Activated naive CD8-positive, alpha-beta T cell treated with anti-CD3 and anti-CD28 coated beads, Interleukin-2, amount 50 U/mL, for 16 hours (primary cell): ENCODE results near the gene SPATA2.
"Not testable (repeated sequence)": the region's sequence is repeated elsewhere in the genome, so short reads cannot be mapped to it uniquely, and the experiment has no call there.

ENCODE experiments used
- DNase-seq: peaks from one replicate; pipeline ENCODE4 v3.0.0-alpha.2; 2020; ENCODE audit warnings: low read depth, low spot score

Gene SPATA2, protein sequence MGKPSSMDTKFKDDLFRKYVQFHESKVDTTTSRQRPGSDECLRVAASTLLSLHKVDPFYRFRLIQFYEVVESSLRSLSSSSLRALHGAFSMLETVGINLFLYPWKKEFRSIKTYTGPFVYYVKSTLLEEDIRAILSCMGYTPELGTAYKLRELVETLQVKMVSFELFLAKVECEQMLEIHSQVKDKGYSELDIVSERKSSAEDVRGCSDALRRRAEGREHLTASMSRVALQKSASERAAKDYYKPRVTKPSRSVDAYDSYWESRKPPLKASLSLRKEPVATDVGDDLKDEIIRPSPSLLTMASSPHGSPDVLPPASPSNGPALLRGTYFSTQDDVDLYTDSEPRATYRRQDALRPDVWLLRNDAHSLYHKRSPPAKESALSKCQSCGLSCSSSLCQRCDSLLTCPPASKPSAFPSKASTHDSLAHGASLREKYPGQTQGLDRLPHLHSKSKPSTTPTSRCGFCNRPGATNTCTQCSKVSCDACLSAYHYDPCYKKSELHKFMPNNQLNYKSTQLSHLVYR

GRCh38 chr20:49915380-49916145 lies at the start of gene SPATA2:
TSS of gene SPATA2 (minus strand) at chr20:49915529. CDS start at chr20:49908490, 7,039 bp downstream.
- peak; percentile 73 for DNase-seq

DNA sequence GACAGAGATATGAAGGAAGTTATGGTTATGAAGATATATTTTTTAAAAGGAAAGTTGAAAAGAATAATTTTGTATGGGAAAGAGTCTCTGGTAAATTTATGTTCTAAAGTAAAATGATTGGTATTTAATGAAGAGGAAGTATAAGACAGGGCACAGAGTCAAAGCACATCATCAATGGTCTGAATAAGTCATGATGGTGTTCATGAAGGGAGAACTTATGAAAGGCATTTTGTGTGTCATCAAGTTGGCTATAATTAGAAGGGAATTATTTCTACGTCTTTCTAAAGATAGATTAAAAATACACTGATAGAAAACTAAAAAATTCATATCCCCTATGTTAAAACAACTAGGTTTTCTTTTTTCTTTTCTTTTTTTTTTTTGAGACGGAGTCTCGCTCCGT lies 46.1 kb upstream of the SPATA2 start:
- DNase-seq = no peak

GRCh38 chr20:49957089-49957938 lies 42.0 kb upstream of the SPATA2 start:
- DNase-seq = not testable (repeated sequence)

- no peak for DNase-seq
Measured at GRCh38 chr20:49956689-49957088, 41.4 kb upstream of the SPATA2 start.

- not testable (repeated sequence) for DNase-seq
Measured at GRCh38 chr20:49955830-49956396, 40.6 kb upstream of the SPATA2 start.

DNA sequence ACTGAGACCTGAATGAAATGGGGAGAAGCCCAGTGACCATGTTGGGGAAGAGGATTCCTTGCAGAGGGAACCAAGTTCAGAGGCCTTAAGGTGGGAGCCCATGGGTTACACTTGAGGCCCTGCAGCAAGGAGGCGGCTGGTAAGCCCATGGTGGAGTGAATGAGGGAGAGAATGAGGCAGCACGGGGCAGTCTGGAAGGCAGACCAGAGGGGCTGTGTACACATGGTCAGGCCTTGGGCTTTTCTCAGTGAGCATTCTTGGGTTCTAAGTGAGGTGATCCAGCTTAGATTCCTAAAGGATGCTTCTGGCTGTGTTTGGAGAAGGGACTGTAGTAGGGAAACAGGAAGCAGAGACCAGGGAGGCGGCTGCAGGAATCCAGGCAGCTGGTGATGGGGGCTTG lies 39.8 kb upstream of the SPATA2 start:
- no peak for DNase-seq

GRCh38 chr20:49951151-49951550 lies 35.8 kb upstream of the SPATA2 start:
- no peak for DNase-seq

GRCh38 chr20:49948809-49949507 lies 33.6 kb upstream of the SPATA2 start:
- DNase-seq = no peak

GRCh38 chr20:49948178-49948577 lies 32.8 kb upstream of the SPATA2 start:
- no peak for DNase-seq

DNA sequence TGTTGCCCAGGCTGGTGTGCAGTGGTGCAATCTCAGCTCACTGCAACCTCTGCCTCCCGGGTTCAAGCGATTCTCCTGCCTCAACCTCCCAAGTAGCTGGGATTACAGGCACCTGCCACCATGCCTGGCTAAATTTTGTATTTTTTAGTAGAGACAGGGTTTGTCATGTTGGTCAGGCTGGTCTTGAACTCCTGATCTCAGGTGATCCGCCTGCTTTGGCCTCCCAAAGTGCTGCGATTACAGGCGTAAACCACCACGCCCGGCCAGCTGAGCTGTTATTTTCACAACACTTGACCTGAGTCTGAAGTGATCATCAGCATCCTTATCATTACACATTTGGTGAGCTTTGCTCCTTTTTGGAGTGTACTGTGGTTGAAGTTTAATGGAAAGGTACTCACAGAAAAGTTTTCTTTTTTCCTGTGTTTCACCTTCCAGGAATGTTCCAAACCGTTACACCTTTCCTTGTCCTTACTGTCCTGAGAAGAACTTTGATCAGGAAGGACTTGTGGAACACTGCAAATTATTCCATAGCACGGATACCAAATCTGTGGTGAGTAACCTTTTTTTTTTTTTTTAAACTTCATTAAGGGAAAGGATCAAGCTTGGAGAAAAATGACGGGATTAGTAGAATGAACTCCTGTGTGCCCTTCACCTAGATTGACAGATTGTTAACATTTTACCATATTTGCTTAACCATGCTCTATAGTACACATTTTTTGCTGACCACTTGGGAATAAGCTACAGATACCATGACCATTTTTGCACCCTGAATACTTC lies 30.6 kb upstream of the SPATA2 start:
- no peak for DNase-seq

DNA sequence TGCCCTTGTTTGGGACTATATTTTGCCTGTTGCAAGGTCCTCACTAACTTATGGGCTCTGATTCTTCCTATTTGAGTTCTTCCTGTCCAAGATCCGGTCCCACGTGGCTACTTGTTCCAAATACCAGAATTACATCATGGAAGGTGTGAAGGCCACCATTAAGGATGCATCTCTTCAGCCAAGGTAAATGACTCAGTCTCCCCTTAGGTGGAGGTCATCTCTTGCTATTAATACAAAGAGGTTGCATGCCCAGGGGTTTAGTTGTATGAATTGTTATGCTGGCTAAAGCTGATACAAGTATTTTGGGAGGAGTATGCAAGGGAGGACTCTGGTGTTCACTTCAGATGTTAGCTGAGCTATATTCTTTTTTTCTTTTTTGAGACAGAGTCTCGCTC lies 30.0 kb upstream of the SPATA2 start:
- no peak for DNase-seq

GRCh38 chr20:49942942-49943341 lies 27.6 kb upstream of the SPATA2 start:
- no peak for DNase-seq

DNA sequence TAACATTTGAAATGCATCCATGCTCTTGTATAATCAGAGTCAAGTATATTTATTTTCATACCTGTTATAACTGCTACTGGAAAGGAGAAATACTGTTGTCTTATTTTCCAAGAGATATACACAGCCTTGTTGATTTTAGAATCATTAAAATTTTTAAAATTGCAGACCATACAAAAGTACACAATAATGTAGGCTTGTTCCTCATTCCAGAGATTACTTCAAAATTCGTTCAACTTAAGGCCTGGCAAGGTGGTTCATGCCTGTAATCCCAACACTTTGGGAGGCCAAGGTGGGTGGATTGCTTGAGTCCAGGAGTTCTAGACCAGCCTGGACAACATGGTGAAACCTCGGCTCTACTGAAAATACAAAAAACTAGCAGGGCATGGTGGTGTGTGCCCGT lies 27.0 kb upstream of the SPATA2 start:
- DNase-seq = no peak

GRCh38 chr20:49941456-49941855 lies 26.1 kb upstream of the SPATA2 start:
- DNase-seq = no peak

DNA sequence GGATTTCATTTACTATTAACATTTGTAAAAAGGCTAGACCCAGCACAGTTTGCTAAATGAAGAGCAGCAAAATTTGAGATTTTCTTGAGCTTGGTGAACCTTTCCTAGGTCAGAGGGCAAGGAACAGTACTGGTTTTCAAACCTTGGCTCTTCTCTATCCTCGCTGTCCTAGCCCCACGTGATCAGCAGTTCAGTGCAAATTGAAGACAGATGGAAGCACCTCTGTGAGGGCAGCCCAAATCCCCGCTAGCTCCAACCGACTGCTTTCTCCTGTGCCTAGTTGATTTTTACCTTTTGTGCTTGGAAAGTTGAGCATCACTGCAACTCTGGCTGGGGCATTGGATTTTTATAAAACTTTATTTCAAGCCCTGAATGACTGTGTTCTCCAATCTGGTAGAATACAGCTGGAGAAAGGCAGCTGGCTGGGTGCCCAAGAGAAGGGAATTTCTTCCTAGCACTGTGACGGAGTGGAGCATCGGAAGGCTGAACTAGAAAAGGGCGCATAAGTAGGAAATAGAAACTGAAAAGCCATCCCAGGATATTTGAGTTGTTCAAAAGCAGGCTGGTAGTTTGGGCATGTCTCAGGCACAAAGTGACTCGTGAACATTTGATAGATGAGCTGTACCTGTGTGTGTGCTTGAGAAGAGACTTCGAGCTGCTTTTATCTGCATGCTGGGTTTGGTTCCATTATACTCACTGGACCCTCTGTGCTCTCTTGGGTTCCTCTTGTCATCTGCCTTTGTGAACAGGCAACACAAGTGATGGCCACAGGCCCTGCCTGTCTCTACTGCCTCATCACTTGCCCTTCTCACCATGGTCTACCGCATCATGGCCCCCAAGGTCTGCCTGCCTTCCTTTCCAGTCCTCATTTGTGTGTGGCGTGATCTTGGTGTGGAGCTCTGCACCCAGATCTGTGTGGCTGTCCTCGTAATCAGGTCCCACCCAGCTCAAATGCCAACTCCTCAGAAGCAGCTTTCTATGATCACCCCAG lies 23.1 kb upstream of the SPATA2 start:
- DNase-seq = no peak

- DNase-seq = no peak
Measured at GRCh38 chr20:49937027-49937929, 21.9 kb upstream of the SPATA2 start.

DNA sequence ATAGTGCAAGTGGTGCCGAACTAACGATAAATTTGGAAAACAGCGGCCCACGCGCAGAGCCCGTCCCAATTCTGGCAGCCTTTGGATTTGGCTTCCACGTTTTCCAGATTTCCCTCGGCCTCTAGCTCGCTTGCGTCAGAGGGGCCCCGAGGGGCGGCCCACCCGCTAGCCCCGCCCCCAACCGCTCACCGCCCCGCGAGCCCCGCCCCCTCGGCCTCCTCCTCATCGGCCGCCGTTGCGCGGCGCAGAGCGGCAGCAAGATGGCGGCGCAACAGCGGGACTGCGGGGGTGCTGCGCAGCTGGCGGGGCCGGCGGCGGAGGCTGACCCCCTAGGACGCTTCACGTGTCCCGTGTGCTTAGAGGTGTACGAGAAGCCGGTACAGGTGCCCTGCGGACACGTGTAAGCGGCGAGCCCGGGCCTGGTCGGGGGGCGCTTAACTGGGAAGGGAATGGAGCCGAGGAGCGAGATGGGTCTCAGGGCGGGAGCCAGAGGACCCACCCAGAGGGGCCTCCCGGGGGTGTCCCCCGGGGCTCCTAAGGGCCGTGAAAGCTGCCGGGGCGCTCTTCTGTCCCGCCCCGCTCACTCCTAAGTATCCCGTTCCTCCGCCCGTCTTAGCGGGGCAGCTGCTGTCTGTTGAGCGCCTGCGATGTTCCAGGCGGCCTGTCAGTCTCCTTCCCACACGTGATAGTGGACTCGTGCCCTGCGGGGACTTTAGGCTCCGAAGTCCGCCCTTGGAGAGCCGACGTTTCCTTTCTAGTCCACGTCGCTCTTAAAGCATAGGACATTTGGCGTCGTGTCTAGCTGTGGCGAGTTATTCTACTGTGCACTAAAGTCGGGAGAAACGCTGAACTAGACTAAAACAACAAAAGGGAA lies 21.1 kb upstream of the SPATA2 start, which contains the start of gene RNF114:
RNF114 (plus strand) TSS at position 245 of the 874 bp plus-strand sequence; CDS start at position 261, 16 bp downstream.
- DNase-seq = peak; percentile 83
